ENCODE data around the gene IL17C. TPM values are rescaled to one million over a fixed set of nuclear protein-coding genes. Genes with fewer than 3 reads are reported as not detected.

Gene IL17C
- total and polyA plus RNA-seq, 2 of the 8 experiments (the other 6 are each of a cell fraction or from before 2014, with no cell fraction given) = 1.1 to 1.9 TPM

- TF ChIP-seq, protein P1, sequence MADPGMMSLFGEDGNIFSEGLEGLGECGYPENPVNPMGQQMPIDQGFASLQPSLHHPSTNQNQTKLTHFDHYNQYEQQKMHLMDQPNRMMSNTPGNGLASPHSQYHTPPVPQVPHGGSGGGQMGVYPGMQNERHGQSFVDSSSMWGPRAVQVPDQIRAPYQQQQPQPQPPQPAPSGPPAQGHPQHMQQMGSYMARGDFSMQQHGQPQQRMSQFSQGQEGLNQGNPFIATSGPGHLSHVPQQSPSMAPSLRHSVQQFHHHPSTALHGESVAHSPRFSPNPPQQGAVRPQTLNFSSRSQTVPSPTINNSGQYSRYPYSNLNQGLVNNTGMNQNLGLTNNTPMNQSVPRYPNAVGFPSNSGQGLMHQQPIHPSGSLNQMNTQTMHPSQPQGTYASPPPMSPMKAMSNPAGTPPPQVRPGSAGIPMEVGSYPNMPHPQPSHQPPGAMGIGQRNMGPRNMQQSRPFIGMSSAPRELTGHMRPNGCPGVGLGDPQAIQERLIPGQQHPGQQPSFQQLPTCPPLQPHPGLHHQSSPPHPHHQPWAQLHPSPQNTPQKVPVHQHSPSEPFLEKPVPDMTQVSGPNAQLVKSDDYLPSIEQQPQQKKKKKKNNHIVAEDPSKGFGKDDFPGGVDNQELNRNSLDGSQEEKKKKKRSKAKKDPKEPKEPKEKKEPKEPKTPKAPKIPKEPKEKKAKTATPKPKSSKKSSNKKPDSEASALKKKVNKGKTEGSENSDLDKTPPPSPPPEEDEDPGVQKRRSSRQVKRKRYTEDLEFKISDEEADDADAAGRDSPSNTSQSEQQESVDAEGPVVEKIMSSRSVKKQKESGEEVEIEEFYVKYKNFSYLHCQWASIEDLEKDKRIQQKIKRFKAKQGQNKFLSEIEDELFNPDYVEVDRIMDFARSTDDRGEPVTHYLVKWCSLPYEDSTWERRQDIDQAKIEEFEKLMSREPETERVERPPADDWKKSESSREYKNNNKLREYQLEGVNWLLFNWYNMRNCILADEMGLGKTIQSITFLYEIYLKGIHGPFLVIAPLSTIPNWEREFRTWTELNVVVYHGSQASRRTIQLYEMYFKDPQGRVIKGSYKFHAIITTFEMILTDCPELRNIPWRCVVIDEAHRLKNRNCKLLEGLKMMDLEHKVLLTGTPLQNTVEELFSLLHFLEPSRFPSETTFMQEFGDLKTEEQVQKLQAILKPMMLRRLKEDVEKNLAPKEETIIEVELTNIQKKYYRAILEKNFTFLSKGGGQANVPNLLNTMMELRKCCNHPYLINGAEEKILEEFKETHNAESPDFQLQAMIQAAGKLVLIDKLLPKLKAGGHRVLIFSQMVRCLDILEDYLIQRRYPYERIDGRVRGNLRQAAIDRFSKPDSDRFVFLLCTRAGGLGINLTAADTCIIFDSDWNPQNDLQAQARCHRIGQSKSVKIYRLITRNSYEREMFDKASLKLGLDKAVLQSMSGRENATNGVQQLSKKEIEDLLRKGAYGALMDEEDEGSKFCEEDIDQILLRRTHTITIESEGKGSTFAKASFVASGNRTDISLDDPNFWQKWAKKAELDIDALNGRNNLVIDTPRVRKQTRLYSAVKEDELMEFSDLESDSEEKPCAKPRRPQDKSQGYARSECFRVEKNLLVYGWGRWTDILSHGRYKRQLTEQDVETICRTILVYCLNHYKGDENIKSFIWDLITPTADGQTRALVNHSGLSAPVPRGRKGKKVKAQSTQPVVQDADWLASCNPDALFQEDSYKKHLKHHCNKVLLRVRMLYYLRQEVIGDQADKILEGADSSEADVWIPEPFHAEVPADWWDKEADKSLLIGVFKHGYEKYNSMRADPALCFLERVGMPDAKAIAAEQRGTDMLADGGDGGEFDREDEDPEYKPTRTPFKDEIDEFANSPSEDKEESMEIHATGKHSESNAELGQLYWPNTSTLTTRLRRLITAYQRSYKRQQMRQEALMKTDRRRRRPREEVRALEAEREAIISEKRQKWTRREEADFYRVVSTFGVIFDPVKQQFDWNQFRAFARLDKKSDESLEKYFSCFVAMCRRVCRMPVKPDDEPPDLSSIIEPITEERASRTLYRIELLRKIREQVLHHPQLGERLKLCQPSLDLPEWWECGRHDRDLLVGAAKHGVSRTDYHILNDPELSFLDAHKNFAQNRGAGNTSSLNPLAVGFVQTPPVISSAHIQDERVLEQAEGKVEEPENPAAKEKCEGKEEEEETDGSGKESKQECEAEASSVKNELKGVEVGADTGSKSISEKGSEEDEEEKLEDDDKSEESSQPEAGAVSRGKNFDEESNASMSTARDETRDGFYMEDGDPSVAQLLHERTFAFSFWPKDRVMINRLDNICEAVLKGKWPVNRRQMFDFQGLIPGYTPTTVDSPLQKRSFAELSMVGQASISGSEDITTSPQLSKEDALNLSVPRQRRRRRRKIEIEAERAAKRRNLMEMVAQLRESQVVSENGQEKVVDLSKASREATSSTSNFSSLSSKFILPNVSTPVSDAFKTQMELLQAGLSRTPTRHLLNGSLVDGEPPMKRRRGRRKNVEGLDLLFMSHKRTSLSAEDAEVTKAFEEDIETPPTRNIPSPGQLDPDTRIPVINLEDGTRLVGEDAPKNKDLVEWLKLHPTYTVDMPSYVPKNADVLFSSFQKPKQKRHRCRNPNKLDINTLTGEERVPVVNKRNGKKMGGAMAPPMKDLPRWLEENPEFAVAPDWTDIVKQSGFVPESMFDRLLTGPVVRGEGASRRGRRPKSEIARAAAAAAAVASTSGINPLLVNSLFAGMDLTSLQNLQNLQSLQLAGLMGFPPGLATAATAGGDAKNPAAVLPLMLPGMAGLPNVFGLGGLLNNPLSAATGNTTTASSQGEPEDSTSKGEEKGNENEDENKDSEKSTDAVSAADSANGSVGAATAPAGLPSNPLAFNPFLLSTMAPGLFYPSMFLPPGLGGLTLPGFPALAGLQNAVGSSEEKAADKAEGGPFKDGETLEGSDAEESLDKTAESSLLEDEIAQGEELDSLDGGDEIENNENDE (IDR thresholded peaks at IDR 0.05; ENCODE audit: insufficient replicate concordance, low read length) = no peak
- no peak for TF ChIP-seq HDAC6 (IDR thresholded peaks at IDR 0.05; ENCODE audit: low read depth, low read length)
- no peak for TF ChIP-seq GABPA (IDR thresholded peaks at IDR 0.05; ENCODE audit: borderline replicate concordance, insufficient read depth, low read length)
- TF ChIP-seq HDAC2 (IDR thresholded peaks at IDR 0.05; ENCODE audit: borderline replicate concordance in 1 of 2, low read depth in 2 of 2, low read length in 2 of 2) = no peak
- TF ChIP-seq EZH2 (IDR thresholded peaks at IDR 0.05; ENCODE audit: low read depth, low read length, severe bottlenecking) = no peak
- TF ChIP-seq, protein P2, sequence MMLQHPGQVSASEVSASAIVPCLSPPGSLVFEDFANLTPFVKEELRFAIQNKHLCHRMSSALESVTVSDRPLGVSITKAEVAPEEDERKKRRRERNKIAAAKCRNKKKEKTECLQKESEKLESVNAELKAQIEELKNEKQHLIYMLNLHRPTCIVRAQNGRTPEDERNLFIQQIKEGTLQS (IDR thresholded peaks at IDR 0.05; ENCODE audit: insufficient read depth, low read depth, low read length) = no peak
These were observed 14.7 kb downstream of the IL17C start (continued) for GRCh38 chr16:88653101-88653500.

Measured in H1 (cell line).